Lower leg skin (tissue), 3 donors: ENCODE measurements around the gene GCC1.

Experiments used
- POLR2A ChIP-seq, 2 donors: fragments of 450-650 bp; IDR thresholded peaks; one replicate each; pipeline ENCODE4 v1.6.1; 2016 to 2017; ENCODE audit warnings: antibody characterized with exemption in 2 of 2, mild to moderate bottlenecking in 1 of 2, moderate library complexity in 1 of 2
- TF ChIP-seq, protein P1 (sequence below), 3 donors: fragments of 450-650 bp; IDR thresholded peaks; one replicate each; pipeline ENCODE4 v1.5.1; 2016; ENCODE audit warnings: antibody characterized with exemption in 3 of 3, mild to moderate bottlenecking in 3 of 3, moderate library complexity in 2 of 3

DNA sequence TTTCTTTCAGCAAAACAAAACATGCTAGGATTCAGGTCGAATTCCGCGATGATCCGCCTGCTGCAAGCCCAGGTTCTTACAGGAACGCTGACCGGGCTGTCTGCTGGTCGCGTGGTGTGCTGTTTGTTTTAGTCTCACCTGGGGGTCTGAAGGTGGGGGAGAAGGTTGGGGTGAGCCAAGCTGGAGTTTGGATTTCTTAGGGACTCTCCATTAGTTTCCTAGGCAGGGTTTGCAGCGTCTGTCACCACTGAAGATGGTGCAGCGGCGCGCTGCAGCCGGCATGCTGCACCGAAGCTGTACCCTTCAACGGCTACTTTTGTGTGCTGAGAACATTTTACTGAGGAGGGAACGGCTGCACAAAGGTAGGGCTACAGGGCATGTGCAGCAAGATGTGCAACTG is 48.7 kb downstream of the GCC1 start:
- TF ChIP-seq, protein P1, sequence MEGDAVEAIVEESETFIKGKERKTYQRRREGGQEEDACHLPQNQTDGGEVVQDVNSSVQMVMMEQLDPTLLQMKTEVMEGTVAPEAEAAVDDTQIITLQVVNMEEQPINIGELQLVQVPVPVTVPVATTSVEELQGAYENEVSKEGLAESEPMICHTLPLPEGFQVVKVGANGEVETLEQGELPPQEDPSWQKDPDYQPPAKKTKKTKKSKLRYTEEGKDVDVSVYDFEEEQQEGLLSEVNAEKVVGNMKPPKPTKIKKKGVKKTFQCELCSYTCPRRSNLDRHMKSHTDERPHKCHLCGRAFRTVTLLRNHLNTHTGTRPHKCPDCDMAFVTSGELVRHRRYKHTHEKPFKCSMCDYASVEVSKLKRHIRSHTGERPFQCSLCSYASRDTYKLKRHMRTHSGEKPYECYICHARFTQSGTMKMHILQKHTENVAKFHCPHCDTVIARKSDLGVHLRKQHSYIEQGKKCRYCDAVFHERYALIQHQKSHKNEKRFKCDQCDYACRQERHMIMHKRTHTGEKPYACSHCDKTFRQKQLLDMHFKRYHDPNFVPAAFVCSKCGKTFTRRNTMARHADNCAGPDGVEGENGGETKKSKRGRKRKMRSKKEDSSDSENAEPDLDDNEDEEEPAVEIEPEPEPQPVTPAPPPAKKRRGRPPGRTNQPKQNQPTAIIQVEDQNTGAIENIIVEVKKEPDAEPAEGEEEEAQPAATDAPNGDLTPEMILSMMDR (IDR thresholded peaks at IDR 0.05): no peak
- no peak for TF ChIP-seq POLR2A (IDR thresholded peaks at IDR 0.05)
